Measurements from ENCODE around the gene KCNH8.

KCNH8 gene

DNA sequence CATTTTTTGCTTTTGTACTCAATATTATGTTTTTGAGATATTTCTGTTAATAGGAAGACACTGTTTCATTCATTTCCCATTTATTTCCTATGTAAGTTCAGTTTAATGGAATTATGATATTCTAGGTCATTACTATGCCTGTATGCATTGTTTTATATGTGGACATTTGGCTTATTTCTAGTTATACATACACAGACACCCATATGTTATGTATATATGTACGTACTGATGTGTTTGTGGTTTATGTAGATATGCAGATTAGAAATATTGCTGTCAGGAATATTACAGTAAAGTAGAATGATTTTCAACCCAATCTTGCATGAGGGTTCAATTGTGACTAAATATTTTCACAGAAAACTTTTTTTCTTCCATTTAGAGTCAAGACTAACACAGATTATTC, 190.5 kb downstream of the KCNH8 start:
- no peaks in the 10 kb centered on the region for H3K27me3 Mint-ChIP-seq (ENCODE audit: low read depth)
- H3K27ac Mint-ChIP-seq = no peak overlapping the region
- no peaks in the 10 kb centered on the region for H3K4me1 Mint-ChIP-seq (ENCODE audit: low read depth)
- H3K9me3 Mint-ChIP-seq = no peaks in the 10 kb centered on the region
- H3K36me3 Mint-ChIP-seq (ENCODE audit: low read depth) = no peaks in the 10 kb centered on the region
- no peak overlapping the region for H3K4me3 Mint-ChIP-seq

DNA sequence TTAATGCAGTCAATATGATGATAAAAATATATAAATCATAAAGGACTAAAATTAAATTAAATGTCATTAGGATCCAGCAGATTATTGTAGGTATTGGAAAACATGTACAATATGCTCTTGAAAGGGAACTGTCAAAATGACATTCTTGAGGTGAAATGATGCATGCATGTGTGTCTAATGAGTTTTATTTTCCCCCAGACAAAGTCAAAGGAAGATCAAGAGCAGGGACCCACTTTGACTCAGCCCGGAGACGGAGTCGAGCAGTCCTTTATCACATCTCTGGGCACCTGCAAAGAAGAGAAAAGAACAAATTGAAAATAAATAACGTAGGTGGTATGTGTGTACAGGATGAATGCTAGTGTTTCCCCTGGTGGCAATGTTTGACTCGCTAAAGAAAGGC, 194.1 kb downstream of the KCNH8 start:
- Mint-ChIP-seq H3K4me1 (ENCODE audit: low read depth) (peaks cover under 1% of the 10 kb centered on the region), H3K4me3 (no peak overlapping the region), H3K36me3 (ENCODE audit: low read depth) (no peaks in the 10 kb centered on the region), H3K27ac (no peak overlapping the region), H3K9me3 (no peaks in the 10 kb centered on the region), H3K27me3 (ENCODE audit: low read depth) (no peaks in the 10 kb centered on the region)

DNA sequence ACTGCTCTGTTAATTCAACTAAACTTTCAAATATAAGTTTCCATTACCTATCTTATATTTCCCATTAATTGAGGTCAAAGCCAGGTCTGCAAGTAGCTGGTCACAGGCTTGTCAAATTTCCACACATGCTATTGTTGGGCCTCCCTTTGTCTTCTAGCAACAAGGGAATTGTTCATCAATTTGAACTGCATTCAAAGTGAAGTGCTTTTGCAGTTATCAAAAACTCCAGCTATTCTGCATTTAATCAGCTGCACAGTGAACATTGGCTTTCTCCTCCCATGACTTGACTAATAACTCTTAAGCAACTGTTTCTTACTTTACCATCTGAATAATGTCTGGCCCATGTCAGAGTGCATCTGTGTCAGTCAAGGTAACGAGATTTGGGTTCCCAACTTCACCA, 198.4 kb downstream of the KCNH8 start:
- Mint-ChIP-seq H3K9me3 (no peaks in the 10 kb centered on the region), H3K27ac (no peak overlapping the region), H3K36me3 (ENCODE audit: low read depth) (no peaks in the 10 kb centered on the region), H3K27me3 (ENCODE audit: low read depth) (no peaks in the 10 kb centered on the region), H3K4me3 (no peak overlapping the region), H3K4me1 (ENCODE audit: low read depth) (peaks cover 4% of the 10 kb centered on the region)

DNA sequence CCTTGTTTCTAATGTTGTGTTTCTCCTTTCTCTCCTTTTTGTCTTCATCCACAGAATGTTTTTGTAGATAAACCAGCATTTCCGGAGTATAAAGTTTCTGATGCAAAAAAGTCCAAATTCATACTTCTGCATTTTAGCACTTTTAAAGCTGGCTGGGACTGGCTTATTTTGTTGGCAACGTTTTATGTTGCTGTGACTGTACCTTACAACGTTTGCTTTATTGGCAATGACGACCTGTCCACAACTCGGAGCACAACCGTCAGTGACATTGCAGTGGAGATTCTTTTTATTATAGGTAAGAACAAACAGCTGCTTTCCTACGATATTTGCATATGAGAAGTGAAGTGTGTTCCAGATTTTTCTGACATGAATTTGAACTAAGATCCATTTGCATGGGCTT, 199.4 kb downstream of the KCNH8 start:
- Mint-ChIP-seq H3K27ac (no peak overlapping the region), H3K4me3 (no peak overlapping the region), H3K36me3 (ENCODE audit: low read depth) (no peaks in the 10 kb centered on the region), H3K4me1 (ENCODE audit: low read depth) (peaks cover 4% of the 10 kb centered on the region), H3K27me3 (ENCODE audit: low read depth) (no peaks in the 10 kb centered on the region), H3K9me3 (no peaks in the 10 kb centered on the region)

DNA sequence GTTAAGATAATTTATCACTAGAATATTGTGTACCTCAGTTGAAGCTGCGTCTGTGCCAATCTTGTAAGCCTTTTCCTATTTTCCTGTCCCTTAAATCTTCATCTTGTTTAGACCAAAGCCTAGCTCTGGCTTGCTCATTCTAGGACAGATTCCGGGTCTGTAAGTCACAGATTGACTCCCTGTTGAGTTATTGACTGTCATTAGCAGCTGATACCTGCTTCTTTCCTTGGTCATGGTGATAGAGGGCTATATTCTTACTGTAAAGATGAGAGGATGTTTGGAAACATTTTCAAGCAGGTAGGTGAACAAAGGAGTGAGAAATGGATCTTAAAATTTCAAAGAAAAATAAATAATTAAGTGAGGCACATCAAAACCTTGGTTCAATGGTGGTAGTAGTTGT, 200.2 kb downstream of the KCNH8 start:
- Mint-ChIP-seq H3K4me3 (no peak overlapping the region), H3K4me1 (ENCODE audit: low read depth) (peaks cover 4% of the 10 kb centered on the region), H3K9me3 (no peaks in the 10 kb centered on the region), H3K27me3 (ENCODE audit: low read depth) (no peaks in the 10 kb centered on the region), H3K36me3 (ENCODE audit: low read depth) (no peaks in the 10 kb centered on the region), H3K27ac (no peak overlapping the region)

DNA sequence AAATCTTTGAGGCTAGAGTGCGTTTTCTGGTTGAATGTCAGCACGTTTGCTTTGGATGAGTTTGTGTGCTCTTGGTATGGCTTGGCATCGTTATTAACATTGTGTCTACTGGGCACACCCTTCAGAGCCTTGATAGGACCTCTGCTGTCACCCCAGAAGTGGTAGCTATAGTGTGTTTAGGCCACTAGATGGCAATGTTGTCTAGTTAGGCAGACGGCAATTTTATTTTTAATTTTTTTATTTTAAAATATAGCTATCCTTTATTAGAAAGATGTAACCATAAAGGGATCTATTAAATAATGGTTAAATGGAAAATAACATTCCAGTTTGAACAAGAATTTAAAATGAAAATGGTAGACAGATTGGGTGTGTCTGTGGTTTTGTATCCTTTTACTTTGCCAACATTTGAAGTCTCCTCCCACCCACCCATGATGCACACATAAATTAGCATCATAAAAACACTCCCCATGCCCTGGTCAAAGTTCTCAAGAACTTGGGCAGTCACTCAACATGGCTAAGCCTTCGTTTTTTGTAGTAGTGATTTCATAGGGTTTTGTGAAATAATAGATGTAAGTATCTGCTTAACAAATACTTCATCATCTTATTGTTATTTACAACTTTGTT, 200.7 kb downstream of the KCNH8 start:
- Mint-ChIP-seq H3K9me3 (no peaks in the 10 kb centered on the region), H3K4me1 (ENCODE audit: low read depth) (peaks cover 4% of the 10 kb centered on the region), H3K27me3 (ENCODE audit: low read depth) (no peaks in the 10 kb centered on the region), H3K27ac (no peak overlapping the region), H3K4me3 (no peak overlapping the region), H3K36me3 (ENCODE audit: low read depth) (no peaks in the 10 kb centered on the region)

DNA sequence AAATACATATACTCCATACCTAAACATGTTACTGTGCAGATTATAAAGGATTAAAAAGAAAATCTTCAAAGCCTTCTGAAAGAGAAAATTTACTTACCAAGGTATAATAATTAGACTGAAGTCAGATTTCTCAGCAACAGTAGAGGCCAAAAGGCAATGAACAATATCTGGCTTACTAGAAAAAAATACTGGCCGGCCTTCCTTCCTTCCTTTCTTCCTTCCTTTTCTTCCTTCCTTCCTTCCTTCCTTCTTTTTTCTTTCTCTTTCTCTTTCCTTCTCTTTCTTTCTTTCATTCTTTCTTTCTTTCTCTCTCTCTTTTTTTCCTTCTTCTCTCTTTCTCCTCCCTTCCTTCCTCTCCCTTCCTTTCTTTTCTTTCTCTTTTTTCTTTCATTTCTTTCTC, 209.6 kb downstream of the KCNH8 start:
- no peaks in the 10 kb centered on the region for H3K36me3 Mint-ChIP-seq (ENCODE audit: low read depth)
- H3K27ac Mint-ChIP-seq = no peak overlapping the region
- no peaks in the 10 kb centered on the region for H3K9me3 Mint-ChIP-seq
- H3K4me1 Mint-ChIP-seq (ENCODE audit: low read depth) = no peaks in the 10 kb centered on the region
- H3K27me3 Mint-ChIP-seq (ENCODE audit: low read depth) = no peaks in the 10 kb centered on the region
- H3K4me3 Mint-ChIP-seq = no peak overlapping the region

DNA sequence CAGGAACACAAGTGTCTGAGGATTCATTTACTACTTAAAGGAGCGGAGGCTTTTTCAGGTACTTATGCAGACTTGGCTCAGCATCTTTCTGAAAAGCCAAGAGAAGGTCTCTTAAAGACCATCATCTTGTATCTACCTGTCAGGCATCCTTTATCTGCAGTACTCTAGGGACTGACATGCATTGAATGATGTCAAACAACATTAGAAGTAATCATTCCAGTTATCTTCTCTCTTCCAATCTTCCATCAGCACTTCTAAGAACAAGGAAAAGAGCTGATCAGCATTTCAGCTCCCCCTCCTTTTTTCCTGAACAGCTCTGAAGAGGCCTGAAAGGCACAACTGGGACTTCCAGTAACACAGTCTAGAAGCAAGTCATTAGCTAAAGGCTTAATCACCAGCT, 214.8 kb downstream of the KCNH8 start:
- H3K36me3 Mint-ChIP-seq (ENCODE audit: low read depth) = no peaks in the 10 kb centered on the region
- no peak overlapping the region for H3K4me3 Mint-ChIP-seq
- H3K9me3 Mint-ChIP-seq = no peaks in the 10 kb centered on the region
- H3K27ac Mint-ChIP-seq = no peak overlapping the region
- H3K27me3 Mint-ChIP-seq (ENCODE audit: low read depth) = no peaks in the 10 kb centered on the region
- no peaks in the 10 kb centered on the region for H3K4me1 Mint-ChIP-seq (ENCODE audit: low read depth)

DNA sequence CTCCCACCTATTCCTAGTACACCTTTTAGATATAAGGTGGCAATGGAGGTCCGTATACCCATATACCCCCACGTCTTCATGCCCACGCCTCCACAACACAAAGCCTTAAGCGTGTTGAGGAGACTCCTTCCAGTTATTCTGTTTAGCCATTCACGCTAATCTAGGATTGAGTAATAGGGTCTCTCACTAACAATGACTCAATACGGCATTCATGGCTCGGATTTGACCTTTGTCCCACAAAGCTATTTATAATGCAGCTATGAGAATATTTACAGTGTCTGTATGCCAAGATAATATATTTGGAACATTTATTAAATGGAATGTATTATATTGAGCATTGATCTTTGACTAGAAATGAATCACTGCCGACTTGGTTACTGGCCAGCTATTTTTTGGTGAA, 215.8 kb downstream of the KCNH8 start:
- Mint-ChIP-seq H3K4me3 (no peak overlapping the region), H3K27ac (no peak overlapping the region), H3K9me3 (no peaks in the 10 kb centered on the region), H3K27me3 (ENCODE audit: low read depth) (no peaks in the 10 kb centered on the region), H3K36me3 (ENCODE audit: low read depth) (no peaks in the 10 kb centered on the region), H3K4me1 (ENCODE audit: low read depth) (no peaks in the 10 kb centered on the region)

DNA sequence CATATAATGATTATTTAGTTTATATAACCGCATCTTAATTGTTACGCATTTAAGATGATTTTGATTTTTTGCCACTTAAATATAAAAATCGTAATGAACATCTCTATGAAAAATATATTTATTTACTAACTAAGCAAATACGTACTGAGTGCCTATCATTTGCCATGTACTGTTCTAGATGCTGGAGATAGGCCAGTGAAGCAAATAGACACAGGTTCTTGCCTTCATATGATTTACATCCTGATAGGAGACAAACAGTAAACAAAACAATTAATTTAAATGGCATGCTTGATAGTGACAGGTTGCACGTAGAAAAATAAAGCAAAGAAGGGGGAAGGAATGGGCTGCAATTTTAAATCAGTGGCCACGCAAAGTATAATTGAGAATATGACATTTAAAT, 217.2 kb downstream of the KCNH8 start:
- Mint-ChIP-seq H3K4me1 (ENCODE audit: low read depth) (no peaks in the 10 kb centered on the region), H3K36me3 (ENCODE audit: low read depth) (no peaks in the 10 kb centered on the region), H3K4me3 (no peak overlapping the region), H3K9me3 (no peaks in the 10 kb centered on the region), H3K27me3 (ENCODE audit: low read depth) (no peaks in the 10 kb centered on the region), H3K27ac (no peak overlapping the region)

DNA sequence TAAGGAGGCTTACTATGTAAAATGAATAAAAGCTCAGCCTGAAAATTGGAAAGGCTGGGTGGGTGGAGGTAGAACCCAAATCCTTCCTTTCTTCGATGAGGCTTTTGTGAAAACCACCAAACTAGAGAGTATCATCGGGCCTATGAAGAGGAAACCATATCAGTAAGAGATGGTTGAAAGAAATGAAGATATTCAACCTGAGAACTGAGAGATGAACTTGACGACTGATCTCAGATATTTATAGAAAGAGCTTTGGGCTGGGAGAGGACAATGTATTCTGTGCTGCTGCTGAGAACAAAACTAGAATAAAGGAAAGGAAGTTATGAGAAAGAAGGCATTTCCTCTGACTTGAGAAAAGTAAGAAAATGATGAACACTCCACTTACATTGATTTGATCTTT, 236.6 kb downstream of the KCNH8 start:
- Mint-ChIP-seq H3K4me1 (ENCODE audit: low read depth) (no peaks in the 10 kb centered on the region), H3K4me3 (no peak overlapping the region), H3K9me3 (no peaks in the 10 kb centered on the region), H3K27ac (no peak overlapping the region), H3K36me3 (ENCODE audit: low read depth) (no peaks in the 10 kb centered on the region), H3K27me3 (ENCODE audit: low read depth) (no peaks in the 10 kb centered on the region)

DNA sequence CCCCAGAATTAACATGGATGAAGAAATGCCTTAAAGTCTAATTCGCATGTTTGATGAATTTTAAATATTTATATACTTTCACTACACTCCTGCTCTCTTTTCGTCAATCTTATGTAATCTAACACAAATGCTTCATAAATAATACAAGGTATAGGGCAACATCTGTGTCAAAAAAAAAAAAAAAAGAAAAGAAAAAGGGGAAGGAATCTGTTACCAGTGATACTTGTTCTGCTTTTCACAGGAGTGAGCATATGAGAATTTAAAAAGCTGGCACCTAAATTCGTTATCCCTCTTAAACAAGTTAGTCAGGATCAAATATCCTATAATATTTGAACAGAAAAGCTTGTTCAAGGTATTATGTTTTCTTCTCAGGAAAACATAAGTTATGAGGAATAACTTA, 243.8 kb downstream of the KCNH8 start:
- Mint-ChIP-seq H3K4me3 (no peak overlapping the region), H3K36me3 (ENCODE audit: low read depth) (no peaks in the 10 kb centered on the region), H3K27ac (no peak overlapping the region), H3K27me3 (ENCODE audit: low read depth) (no peaks in the 10 kb centered on the region), H3K4me1 (ENCODE audit: low read depth) (no peaks in the 10 kb centered on the region), H3K9me3 (no peaks in the 10 kb centered on the region)

DNA sequence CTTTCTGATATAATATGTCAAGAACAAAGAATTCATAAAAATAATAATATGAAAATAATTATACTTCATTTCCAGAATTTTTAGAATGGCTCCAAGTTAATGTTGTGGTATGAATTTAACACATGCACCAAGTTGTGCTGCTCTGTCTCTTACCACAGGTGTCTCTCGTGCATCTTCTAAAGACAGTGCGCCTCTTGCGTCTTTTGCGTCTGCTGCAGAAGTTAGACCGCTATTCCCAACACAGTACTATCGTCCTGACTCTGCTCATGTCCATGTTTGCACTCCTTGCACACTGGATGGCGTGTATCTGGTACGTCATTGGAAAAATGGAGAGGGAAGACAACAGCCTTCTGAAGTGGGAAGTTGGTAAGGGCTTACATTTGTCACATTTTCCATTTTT, 246.6 kb downstream of the KCNH8 start:
- Mint-ChIP-seq H3K4me1 (ENCODE audit: low read depth) (no peaks in the 10 kb centered on the region), H3K36me3 (ENCODE audit: low read depth) (no peaks in the 10 kb centered on the region), H3K27ac (no peak overlapping the region), H3K4me3 (no peak overlapping the region), H3K27me3 (ENCODE audit: low read depth) (no peaks in the 10 kb centered on the region), H3K9me3 (no peaks in the 10 kb centered on the region)

DNA sequence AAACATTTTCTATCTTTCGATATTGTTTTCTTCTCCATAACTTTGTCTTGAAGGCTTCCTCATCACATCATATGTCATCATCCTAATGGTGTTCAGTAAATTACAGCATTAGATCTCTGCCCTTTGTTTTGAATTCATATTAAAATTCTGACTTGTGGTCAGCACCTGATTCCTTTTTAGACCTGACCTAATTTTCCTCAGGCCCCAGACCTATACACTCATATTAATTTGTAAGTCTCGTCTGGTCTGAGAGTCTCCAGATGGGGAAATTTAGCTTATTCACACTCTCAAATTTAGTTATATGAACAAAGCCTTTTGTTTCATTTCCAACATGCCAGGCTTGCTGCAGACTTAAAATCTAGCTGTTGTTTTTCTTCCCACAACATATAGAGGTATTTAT, 248.4 kb downstream of the KCNH8 start:
- no peak overlapping the region for H3K27ac Mint-ChIP-seq
- H3K27me3 Mint-ChIP-seq (ENCODE audit: low read depth) = no peaks in the 10 kb centered on the region
- no peaks in the 10 kb centered on the region for H3K4me1 Mint-ChIP-seq (ENCODE audit: low read depth)
- no peaks in the 10 kb centered on the region for H3K36me3 Mint-ChIP-seq (ENCODE audit: low read depth)
- no peaks in the 10 kb centered on the region for H3K9me3 Mint-ChIP-seq
- no peak overlapping the region for H3K4me3 Mint-ChIP-seq

DNA sequence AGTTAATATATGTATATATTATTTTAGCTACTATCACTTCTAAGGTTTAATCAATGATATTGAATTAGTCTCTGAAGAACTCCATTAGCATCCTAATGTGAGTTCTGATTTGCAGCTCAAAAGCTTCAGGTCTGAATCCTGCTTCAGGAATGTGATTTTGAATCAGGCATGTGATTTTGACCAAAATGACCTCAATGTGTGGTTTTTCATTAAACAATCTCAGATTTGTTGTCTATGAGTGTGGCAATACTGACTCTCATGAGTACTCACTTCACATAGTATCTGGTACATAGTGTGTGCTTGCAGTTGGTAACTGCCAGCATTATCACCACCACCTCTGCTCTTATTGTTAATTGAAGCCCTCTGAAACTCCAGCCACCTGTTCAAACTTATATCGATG, 251.0 kb downstream of the KCNH8 start:
- no peaks in the 10 kb centered on the region for H3K9me3 Mint-ChIP-seq
- H3K36me3 Mint-ChIP-seq (ENCODE audit: low read depth) = no peaks in the 10 kb centered on the region
- no peaks in the 10 kb centered on the region for H3K27me3 Mint-ChIP-seq (ENCODE audit: low read depth)
- H3K4me1 Mint-ChIP-seq (ENCODE audit: low read depth) = no peaks in the 10 kb centered on the region
- H3K4me3 Mint-ChIP-seq = no peak overlapping the region
- no peak overlapping the region for H3K27ac Mint-ChIP-seq

DNA sequence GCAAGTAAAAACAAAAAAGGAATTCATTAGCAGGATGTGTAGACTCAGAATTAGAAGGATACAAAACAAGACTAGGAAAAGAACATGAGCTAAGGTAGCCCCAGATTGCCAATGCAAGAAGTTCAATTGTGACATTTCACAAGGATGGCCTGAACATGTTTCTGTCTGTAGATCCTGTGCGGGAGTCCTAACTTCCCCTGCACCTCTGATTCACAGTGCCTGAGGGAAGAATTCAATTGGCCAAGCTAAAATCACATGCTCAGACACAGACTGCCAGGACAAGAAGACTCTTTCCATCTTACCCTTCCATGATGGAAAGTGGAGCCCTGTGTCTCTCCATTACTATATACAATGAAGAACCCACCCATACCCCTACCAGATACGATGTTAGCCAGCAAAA, 251.5 kb downstream of the KCNH8 start:
- H3K4me1 Mint-ChIP-seq (ENCODE audit: low read depth) = no peaks in the 10 kb centered on the region
- no peak overlapping the region for H3K27ac Mint-ChIP-seq
- no peak overlapping the region for H3K4me3 Mint-ChIP-seq
- H3K36me3 Mint-ChIP-seq (ENCODE audit: low read depth) = no peaks in the 10 kb centered on the region
- no peaks in the 10 kb centered on the region for H3K27me3 Mint-ChIP-seq (ENCODE audit: low read depth)
- no peaks in the 10 kb centered on the region for H3K9me3 Mint-ChIP-seq

Data from T-helper 1 cell treated with Interleukin-12 subunit alpha and Interleukin-12 subunit beta and Interleukin-4 antibody, amounts not matched to agents 30 μg/mL and 1 μg/mL, for 36 hours (primary cell).